ENCODE data around the gene TMEM128. TPM values are rescaled to one million over a fixed set of nuclear protein-coding genes. Genes with fewer than 3 reads are reported as not detected.
"Not testable (repeated sequence)": the region's sequence is repeated elsewhere in the genome, so short reads cannot be mapped to it uniquely, and the experiment has no call there.

The TMEM128 gene
- total RNA-seq, 1 experiment from 2014 or later, result 26.8 TPM

DNA sequence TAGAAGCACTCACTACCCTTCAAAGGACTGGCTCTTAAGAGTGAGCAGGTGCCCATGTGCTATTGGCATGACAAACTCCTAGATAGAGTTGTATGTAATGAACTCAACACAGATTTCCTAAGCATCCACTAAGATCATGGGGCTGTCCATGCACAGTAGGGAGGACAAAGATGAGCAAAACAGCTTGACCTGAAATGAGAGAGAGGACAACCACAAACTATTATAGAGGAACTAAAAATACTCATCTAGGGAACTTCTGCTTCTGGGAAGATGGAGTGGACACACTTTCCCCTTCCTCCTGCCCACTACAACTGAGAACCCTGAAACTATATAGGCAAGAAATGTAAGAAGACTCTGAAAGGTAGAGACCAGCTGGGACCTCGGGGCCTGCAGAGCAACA lies 20.8 kb upstream of the TMEM128 start:
- peaks cover 53% of the 10 kb centered on the region for H3K4me1 Mint-ChIP-seq (ENCODE audit: insufficient read depth, unreplicated experiment)
- peaks cover 10% of the 10 kb centered on the region for H3K36me3 Mint-ChIP-seq (ENCODE audit: insufficient read depth, unreplicated experiment)
- BruUV-seq (replicated peaks), result no TSS peak
- H3K4me3 Mint-ChIP-seq (ENCODE audit: unreplicated experiment), result no peak overlapping the region
- peak overlapping the region; percentile 96 for H3K27ac Mint-ChIP-seq (ENCODE audit: low read depth, unreplicated experiment)
- H3K27me3 Mint-ChIP-seq (ENCODE audit: insufficient read depth, unreplicated experiment), result no peaks in the 10 kb centered on the region
- TF ChIP-seq, protein P1, sequence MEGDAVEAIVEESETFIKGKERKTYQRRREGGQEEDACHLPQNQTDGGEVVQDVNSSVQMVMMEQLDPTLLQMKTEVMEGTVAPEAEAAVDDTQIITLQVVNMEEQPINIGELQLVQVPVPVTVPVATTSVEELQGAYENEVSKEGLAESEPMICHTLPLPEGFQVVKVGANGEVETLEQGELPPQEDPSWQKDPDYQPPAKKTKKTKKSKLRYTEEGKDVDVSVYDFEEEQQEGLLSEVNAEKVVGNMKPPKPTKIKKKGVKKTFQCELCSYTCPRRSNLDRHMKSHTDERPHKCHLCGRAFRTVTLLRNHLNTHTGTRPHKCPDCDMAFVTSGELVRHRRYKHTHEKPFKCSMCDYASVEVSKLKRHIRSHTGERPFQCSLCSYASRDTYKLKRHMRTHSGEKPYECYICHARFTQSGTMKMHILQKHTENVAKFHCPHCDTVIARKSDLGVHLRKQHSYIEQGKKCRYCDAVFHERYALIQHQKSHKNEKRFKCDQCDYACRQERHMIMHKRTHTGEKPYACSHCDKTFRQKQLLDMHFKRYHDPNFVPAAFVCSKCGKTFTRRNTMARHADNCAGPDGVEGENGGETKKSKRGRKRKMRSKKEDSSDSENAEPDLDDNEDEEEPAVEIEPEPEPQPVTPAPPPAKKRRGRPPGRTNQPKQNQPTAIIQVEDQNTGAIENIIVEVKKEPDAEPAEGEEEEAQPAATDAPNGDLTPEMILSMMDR (IDR thresholded peaks at IDR 0.05; ENCODE audit: unreplicated experiment), result no peak
- POLR2A ChIA-PET, result interaction anchor here (2.9 to 4.0 kb wide), 2 partner anchors 21 to 22 kb away, joined by 11 to 33 read pairs; partner anchors contain the start of genes LYAR, TMEM128 and ZBTB49
- CTCF ChIA-PET, result interaction anchor here (0.9 to 2.9 kb wide), 5 partner anchors 9 to 67 kb away, joined by 3 to 20 read pairs (median 4); partner anchors contain the start of gene TMEM128
- no peaks in the 10 kb centered on the region for H3K9me3 Mint-ChIP-seq (ENCODE audit: unreplicated experiment)
- intact Hi-C loops (cut with micrococcal nuclease), result no loop called here
- no peak for DNase-seq (ENCODE audit: unreplicated experiment)

DNA sequence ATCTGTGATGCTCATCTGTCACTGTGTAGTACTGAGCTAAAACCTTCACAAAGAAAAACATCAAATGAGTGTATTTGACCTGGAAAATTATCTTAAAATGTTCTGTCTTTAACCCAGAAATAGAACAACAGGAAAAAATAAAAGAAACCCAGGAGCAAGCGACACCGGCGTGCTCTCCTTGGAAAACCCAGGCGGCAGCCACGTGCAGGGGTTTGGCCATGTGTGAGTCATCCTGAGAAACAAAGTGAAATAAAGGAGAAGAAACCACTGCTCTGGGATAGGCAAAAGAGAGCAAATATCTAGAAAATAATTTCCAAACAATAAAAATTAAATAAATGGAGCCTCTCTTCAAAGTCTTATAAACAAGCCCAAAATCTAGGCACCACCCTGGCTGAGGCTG lies 20.0 kb upstream of the TMEM128 start:
- BruUV-seq (replicated peaks), result no TSS peak
- POLR2A ChIA-PET, result interaction anchor here (0.9 to 4.0 kb wide), 3 partner anchors 12 to 22 kb away, joined by 8 to 33 read pairs (median 11); partner anchors contain the start of genes LYAR, TMEM128 and ZBTB49
- intact Hi-C loops (cut with micrococcal nuclease), result no loop called here
- Mint-ChIP-seq H3K9me3 (ENCODE audit: unreplicated experiment) (no peaks in the 10 kb centered on the region), H3K36me3 (ENCODE audit: insufficient read depth, unreplicated experiment) (peaks cover 6% of the 10 kb centered on the region), H3K4me1 (ENCODE audit: insufficient read depth, unreplicated experiment) (peaks cover 48% of the 10 kb centered on the region), H3K27ac (ENCODE audit: low read depth, unreplicated experiment) (peak overlapping the region; percentile 96), H3K27me3 (ENCODE audit: insufficient read depth, unreplicated experiment) (no peaks in the 10 kb centered on the region), H3K4me3 (ENCODE audit: unreplicated experiment) (peak overlapping the region; percentile 29)
- CTCF ChIA-PET, result interaction anchor here (0.6 to 2.9 kb wide), 7 partner anchors 8 to 160 kb away, joined by 3 to 20 read pairs (median 3); partner anchors contain the start of gene TMEM128
- TF ChIP-seq, protein P1 (IDR thresholded peaks at IDR 0.05; ENCODE audit: unreplicated experiment), result no peak
- peak; percentile 65 for DNase-seq (ENCODE audit: unreplicated experiment)

DNA sequence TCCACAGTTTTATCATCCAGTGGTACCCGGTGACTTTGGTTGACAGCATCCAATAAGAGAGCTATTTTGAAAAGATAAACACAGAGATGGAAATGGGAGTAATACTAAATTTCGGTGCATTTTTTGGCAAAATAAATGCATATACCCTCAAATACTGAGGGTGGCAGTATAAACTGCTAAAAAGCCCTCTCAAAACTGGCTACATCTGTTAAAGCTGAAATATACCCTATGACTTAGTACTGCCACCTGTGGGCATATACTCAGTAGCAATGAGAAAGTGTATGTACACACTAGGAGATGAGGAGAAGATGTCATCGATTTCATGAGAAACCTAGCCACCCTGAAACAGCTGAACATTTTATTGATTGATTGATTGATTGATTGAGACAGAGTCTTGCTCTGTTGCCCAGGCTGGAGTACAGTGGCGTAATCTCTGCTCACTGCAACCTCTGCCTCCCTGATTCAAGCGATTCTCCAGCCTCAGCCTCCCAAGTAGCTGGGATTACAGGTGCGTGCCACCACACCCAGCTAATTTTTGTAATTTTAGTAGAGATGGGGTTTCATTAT lies 12.2 kb upstream of the TMEM128 start:
- Mint-ChIP-seq H3K36me3 (ENCODE audit: insufficient read depth, unreplicated experiment) (no peaks in the 10 kb centered on the region), H3K4me3 (ENCODE audit: unreplicated experiment) (no peak overlapping the region), H3K4me1 (ENCODE audit: insufficient read depth, unreplicated experiment) (no peaks in the 10 kb centered on the region), H3K27ac (ENCODE audit: low read depth, unreplicated experiment) (no peak overlapping the region), H3K27me3 (ENCODE audit: insufficient read depth, unreplicated experiment) (no peaks in the 10 kb centered on the region), H3K9me3 (ENCODE audit: unreplicated experiment) (no peaks in the 10 kb centered on the region)
- ChIA-PET POLR2A (interaction anchor here (1.0 kb wide), 1 partner anchor 12 kb away, joined by 4 read pairs; the partner anchor contains the start of gene TMEM128), CTCF (interaction anchor here (0.5 to 2.5 kb wide), 10 partner anchors 8 to 721 kb away, joined by 3 to 11 read pairs (median 4); no protein-coding TSS in a partner anchor)
- TF ChIP-seq, protein P1 (IDR thresholded peaks at IDR 0.05; ENCODE audit: unreplicated experiment), result peak; percentile 65
- peak; percentile 67 for DNase-seq (ENCODE audit: unreplicated experiment)
- intact Hi-C loops (cut with micrococcal nuclease), result loop anchor here (1.0 kb wide), 2 partner anchors 75 to 170 kb away; no protein-coding TSS in a partner anchor
- BruUV-seq (replicated peaks), result no TSS peak

DNA sequence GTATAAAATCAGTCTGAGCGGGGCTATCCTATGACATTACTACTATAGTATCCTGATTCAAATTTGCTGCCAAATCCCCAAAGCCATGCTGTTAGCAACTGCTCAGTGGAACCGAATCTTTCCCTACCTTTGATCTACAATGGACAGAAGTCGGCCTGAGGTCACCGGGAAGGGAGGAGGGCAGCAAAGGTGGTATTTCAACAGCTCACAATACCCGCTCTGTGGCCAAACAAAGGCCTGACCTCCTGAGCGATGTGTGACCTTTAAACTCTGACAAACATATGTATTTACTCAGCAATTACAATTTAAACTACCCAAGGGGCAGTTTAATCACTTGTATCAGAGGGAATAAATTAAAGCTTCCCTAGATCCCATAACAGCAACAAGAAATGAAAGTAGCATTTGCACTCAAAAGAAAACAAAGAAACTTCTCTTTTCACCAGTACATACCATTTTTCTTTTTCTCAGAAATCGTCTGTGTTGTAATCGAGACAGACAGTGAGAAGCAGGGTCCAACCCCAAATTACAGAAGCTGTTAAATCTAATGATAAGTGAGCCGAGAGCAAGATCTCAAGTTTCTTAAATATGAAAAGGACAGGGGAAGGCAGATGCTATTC lies 11.6 kb upstream of the TMEM128 start:
- Mint-ChIP-seq H3K27me3 (ENCODE audit: insufficient read depth, unreplicated experiment) (no peaks in the 10 kb centered on the region), H3K27ac (ENCODE audit: low read depth, unreplicated experiment) (no peak overlapping the region), H3K4me3 (ENCODE audit: unreplicated experiment) (no peak overlapping the region), H3K36me3 (ENCODE audit: insufficient read depth, unreplicated experiment) (no peaks in the 10 kb centered on the region), H3K4me1 (ENCODE audit: insufficient read depth, unreplicated experiment) (no peaks in the 10 kb centered on the region), H3K9me3 (ENCODE audit: unreplicated experiment) (no peaks in the 10 kb centered on the region)
- intact Hi-C loops (cut with micrococcal nuclease), result loop anchor here (1.0 kb wide), 2 partner anchors 76 to 171 kb away; no protein-coding TSS in a partner anchor
- CTCF ChIA-PET, result interaction anchor here (0.5 to 2.5 kb wide), 13 partner anchors 8 to 1675 kb away, joined by 3 to 11 read pairs (median 4); no protein-coding TSS in a partner anchor
- POLR2A ChIA-PET, result interaction anchor here (0.6 to 1.0 kb wide), 4 partner anchors 11 to 1847 kb away, joined by 3 to 4 read pairs (median 4); partner anchors contain the start of gene TMEM128
- TF ChIP-seq, protein P1 (IDR thresholded peaks at IDR 0.05; ENCODE audit: unreplicated experiment), result no peak
- DNase-seq (ENCODE audit: unreplicated experiment), result no peak
- no TSS peak for BruUV-seq (replicated peaks)

DNA sequence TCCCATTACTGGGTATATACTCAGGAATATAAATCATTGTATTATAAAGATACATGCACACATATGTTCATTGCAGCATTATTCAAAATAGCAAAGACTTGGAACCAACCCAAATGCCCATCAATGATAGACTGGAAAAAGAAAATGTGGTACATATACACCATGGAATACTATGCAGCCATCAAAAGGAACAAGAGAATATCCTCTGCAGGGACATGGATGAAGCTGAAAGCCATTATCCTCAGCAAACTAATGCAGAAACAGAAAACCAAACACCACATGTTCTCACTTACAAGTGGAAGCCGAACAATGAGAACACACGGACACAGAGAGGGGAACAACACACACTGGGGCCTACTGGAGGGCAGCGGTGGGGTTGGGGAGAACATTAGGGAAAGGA lies 9.7 kb upstream of the TMEM128 start:
- H3K36me3 Mint-ChIP-seq (ENCODE audit: insufficient read depth, unreplicated experiment); BruUV-seq (replicated peaks); H3K27me3 Mint-ChIP-seq (ENCODE audit: insufficient read depth, unreplicated experiment); DNase-seq (ENCODE audit: unreplicated experiment); POLR2A ChIA-PET; H3K9me3 Mint-ChIP-seq (ENCODE audit: unreplicated experiment); intact Hi-C loops (cut with micrococcal nuclease); CTCF ChIA-PET; H3K27ac Mint-ChIP-seq (ENCODE audit: low read depth, unreplicated experiment); H3K4me1 Mint-ChIP-seq (ENCODE audit: insufficient read depth, unreplicated experiment); H3K4me3 Mint-ChIP-seq (ENCODE audit: unreplicated experiment): not testable (repeated sequence)

All from MCF 10A (cell line).